Fibroblast of mammary gland (primary cell): ENCODE data around the gene SCAMP2.

Experiments used
- DNase-seq: peaks from one replicate; pipeline ENCODE4 v3.0.0-alpha.2; 2010; ENCODE audit warnings: low read depth
- H3K4me3 ChIP-seq: 2 replicates; pipeline ENCODE4 v1.5.1; 2011; ENCODE audit warnings: low read depth, mild to moderate bottlenecking, low read length, moderate library complexity; ENCODE audit not compliant: control insufficient read depth
- TF ChIP-seq, protein P1 (sequence below): conservative IDR thresholded peaks from 2 replicates; pipeline ENCODE4 v1.5.1; 2011; ENCODE audit warnings: low read depth, low read length, inconsistent platforms; ENCODE audit not compliant: control insufficient read depth, insufficient read depth

The SCAMP2 gene

DNA sequence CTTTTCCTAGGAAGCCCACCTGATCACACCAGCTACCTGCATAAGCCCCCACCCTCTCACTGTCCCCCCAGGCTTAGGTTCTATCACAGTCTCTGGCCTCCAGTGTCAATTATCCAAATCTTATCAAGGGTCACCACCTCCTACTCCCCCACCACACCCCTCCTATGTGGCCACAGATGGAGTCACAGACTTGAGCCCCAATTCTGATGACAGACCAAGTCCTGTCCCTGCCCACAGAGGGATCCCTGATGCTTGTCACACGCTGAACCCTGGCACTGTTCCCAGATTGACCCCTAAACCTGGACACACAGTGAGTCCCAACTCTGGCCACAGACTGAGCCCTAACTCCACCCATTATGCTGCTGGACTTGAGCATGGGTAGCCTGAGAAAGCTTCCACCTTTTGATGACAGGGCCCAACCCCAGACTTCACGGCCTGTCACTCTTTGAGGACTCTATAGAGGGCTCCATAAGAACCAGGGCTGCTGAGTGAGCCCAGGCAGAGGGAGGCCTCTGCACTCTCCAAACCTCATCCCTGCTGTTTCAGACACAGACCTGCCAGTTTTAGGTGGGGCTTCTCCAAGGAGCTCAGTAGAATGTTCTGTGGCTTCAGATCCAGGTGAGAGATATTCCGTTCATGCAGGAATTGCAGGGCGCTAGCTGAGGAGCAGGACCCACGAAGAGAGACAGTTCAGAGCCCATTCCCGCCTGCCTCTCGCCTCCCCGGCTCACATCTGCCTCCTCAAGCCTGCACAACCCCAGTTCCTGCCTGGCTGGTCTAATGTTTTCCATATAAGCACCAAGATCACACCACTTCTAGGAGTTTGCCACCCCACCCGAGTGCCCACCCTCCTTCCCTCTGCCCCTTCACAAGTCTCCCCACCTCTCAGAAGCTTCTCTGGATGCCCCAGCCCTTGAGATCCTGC is 32.1 kb downstream of the SCAMP2 start:
- TF ChIP-seq, protein P1, sequence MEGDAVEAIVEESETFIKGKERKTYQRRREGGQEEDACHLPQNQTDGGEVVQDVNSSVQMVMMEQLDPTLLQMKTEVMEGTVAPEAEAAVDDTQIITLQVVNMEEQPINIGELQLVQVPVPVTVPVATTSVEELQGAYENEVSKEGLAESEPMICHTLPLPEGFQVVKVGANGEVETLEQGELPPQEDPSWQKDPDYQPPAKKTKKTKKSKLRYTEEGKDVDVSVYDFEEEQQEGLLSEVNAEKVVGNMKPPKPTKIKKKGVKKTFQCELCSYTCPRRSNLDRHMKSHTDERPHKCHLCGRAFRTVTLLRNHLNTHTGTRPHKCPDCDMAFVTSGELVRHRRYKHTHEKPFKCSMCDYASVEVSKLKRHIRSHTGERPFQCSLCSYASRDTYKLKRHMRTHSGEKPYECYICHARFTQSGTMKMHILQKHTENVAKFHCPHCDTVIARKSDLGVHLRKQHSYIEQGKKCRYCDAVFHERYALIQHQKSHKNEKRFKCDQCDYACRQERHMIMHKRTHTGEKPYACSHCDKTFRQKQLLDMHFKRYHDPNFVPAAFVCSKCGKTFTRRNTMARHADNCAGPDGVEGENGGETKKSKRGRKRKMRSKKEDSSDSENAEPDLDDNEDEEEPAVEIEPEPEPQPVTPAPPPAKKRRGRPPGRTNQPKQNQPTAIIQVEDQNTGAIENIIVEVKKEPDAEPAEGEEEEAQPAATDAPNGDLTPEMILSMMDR = no peak
- H3K4me3 ChIP-seq = no peak overlapping the region
- no peak for DNase-seq

DNA sequence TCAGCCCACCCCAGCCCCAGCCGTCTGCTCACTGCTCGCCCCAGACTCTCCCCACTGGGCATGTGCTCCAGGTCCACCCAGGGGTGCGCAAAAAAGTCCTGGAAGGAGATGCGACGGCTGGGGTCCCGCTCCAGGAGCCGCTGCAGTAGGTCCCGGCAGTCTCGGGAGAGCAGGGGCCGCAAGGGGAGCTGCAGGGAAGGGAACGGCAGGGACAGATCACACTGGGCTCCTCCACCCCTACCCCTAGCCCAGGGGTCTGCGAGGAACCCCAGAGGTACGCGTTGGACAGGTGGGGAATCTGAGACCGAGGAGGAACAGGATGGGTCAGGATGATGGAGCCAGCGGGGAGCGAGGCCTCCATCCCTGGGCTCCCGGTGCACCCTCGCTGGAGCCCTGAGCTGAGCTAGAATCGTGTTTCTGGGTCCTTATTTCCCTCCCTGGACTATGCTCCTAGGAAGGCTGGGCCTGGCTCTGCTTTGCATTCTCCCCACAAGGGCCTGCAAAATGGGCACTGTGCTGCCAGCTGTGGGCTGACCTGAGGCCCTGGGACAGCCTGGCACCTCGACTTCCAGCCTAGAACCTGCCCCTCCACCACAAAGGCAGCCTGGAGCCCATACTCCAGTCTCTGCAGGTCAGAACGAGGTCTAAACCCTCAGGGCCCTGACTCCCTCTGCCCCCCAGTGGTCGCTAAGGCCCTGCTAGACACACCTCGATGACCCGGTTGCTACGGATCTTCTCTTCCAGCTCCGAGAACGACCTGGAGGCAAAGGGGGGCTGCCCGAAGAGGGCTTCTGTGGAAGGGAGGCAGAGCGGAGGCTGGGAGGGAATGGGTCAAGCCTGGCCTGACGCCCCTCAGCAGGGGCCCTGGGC is 33.4 kb downstream of the SCAMP2 start:
- no peak for DNase-seq
- TF ChIP-seq, protein P1 = peak; percentile 4
- H3K4me3 ChIP-seq = no peak overlapping the region

DNA sequence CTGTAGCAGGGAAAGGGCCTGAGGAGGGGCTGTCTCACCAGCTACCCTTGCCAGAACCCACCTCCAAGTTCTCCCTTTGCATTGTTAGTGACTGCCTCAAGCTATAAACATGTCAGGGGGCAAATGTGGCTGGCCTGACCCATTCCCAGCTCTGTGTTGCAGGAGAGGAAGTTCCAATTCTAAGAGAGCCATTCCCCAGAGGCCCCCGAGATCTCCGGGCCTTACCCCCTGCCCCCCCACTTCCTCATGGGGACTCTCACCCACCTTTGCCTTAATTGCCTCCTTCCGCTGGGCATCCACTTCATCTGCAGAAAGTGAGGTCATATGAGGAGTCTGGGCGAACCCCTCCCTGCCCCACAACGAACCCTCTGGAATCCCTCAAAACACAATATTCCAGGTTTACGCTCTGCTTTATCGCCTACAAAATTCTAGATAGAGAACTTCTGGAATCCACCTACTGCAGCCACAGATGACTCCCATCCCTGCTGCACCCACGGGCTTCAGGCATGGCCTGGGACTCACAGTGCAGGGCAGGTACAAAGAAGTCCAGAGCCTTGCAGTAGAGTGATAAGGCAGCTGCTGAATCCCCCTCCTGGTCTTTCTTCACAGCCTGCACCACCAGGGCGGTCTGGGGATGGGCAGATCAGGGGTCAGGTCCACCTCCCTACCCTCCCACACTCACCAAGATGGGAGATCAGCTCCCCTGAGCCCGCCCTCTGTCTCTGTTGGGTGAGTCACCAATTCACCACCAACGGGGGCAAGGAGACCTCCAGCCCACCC is 34.2 kb downstream of the SCAMP2 start:
- DNase-seq = no peak
- H3K4me3 ChIP-seq = no peak overlapping the region
- TF ChIP-seq, protein P1 = no peak

DNA sequence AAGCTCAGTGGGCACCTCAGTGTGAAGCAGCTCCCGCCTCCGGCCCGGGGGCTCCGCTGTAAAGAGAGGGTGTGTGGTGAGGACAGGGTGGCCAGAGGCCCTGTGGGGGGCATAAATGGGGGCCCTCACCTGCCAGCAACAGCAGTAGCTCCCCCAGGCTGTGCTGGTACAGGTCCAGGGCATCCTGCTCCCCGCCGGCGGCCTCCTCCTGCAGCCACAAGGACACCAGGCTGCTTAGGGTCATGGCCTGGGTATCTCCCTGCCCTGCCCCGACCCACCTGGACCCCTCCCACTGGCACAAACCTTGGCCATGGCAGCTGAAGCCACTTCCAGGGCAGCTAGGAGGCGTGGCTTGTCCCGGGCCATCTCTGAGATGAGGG is 35.0 kb downstream of the SCAMP2 start:
- DNase-seq = no peak
- H3K4me3 ChIP-seq = no peak overlapping the region
- TF ChIP-seq, protein P1 = no peak

DNA sequence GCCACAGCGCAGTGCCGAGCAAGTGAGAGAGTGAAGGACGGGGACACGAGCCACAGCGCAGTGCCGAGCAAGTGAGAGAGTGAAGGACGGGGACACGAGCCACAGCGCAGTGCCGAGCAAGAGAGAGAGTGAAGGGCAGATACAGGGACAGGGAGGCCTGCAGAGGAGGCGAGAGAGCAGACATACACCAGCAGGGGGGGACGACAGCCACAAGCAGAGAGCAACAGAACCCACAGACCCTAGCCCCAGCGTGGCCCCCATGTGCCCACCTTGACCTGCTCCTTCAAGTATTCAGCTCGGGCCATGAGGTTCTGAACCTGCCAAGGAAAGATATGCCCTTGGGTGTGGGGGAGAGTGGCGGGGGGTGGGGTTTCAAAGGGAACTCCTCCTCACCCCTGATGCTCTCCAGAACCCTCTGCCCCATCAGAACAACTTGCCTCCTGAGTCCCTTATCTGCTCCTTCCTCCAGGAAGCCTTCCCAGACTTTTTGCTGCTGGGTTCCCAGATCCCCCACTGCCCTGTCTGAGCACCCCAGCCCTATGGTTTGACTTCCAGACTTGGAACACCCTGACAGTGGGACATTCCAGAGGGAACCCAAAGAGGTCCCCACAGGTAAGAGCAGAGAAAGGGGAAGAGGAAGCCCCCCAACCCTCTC is 35.6 kb downstream of the SCAMP2 start:
- H3K4me3 ChIP-seq = no peak overlapping the region
- no peak for DNase-seq
- TF ChIP-seq, protein P1 = no peak

DNA sequence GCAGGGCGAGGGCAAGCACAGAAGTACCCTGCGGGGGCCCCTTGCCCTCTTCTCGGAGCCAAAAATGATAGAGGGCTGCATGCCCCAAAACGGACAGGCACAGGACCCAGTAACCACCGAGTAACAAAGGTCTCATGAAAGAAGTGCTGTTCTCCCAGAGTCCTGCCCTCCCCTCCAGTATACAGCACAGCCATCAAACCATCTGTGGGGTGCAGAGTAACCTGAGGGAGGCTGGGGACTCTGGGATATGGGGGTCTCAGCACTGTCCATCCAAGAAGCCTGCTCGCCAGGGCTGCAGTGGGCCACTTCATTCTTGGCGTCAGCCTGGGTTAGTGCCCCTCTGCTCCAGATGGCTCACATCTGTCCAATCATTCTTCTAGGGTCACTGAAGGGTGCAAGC is 36.3 kb downstream of the SCAMP2 start:
- no peak overlapping the region for H3K4me3 ChIP-seq
- TF ChIP-seq, protein P1 = no peak
- no peak for DNase-seq
